ENCODE data around the gene RBMS3. TPM values are rescaled to one million over a fixed set of nuclear protein-coding genes. Genes with fewer than 3 reads are reported as not detected.

The RBMS3 gene
- total RNA-seq, 5 donors from 2014 or later (not counting 1 experiment from before 2014, with no cell fraction given): 0.62 to 2.9 (median 1.4) TPM

DNA sequence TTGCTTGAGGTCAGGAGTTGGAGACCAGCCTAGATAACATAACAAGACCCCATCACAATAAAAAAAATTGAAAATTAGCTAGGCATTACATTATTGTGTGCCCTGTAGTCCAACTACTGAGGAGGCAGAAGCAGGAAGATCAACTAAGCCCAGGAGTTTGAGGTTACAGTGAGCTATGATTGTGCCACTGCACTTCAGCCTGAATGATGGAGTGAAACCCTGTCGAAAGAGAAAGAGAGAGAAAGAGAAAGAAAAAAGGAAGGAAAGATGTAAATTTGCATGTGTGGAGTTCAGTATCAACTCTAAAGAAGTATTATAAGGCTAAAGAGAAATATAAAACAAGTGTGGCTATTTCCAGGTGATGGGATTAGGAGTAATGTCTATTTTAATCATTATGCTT lies 661.4 kb downstream of the RBMS3 start:
- no peak overlapping the region for H3K4me3 ChIP-seq (ENCODE audit: control insufficient read depth in 1 of 2, extremely low read depth in 1 of 2, low read length in 1 of 2)
- Mint-ChIP-seq H3K36me3 (no peaks in the 10 kb centered on the region), H3K4me1 (no peaks in the 10 kb centered on the region), H3K27ac (no peak overlapping the region), H3K9me3 (peaks cover 0 to 4% (median 0%) of the 10 kb centered on the region in 3 donors), H3K4me3 (no peak overlapping the region), H3K27me3 (peaks cover 2 to 17% of the 10 kb centered on the region in 2 donors)
- no CpG with 5 or more reads among the region's 1 CpG for WGBS (ENCODE audit: insufficient coverage)
- ChIA-PET POLR2A (no interaction called here), CTCF (no interaction called here)
- H3K27ac ChIP-seq (ENCODE audit: low read length): no peak overlapping the region
- no peaks in the 10 kb centered on the region for H3K36me3 ChIP-seq (ENCODE audit: control insufficient read depth in 2 of 2, extremely low read depth in 1 of 2, insufficient read depth in 1 of 2, low read length in 1 of 2)
- H3K4me1 ChIP-seq (ENCODE audit: control insufficient read depth in 1 of 2, extremely low read depth in 1 of 2, insufficient read depth in 2 of 2, low read length in 2 of 2): no peaks in the 10 kb centered on the region
- H3K27me3 ChIP-seq (replicated peaks in 1 of 2; ENCODE audit: control insufficient read depth in 2 of 2, extremely low read depth in 1 of 2, insufficient read depth in 2 of 2, low read length in 1 of 2): no peaks in the 10 kb centered on the region
- ATAC-seq (replicated peaks in 1 of 4) (no peak), DNase-seq (no peak)
- no peaks in the 10 kb centered on the region for H3K9me3 ChIP-seq

DNA sequence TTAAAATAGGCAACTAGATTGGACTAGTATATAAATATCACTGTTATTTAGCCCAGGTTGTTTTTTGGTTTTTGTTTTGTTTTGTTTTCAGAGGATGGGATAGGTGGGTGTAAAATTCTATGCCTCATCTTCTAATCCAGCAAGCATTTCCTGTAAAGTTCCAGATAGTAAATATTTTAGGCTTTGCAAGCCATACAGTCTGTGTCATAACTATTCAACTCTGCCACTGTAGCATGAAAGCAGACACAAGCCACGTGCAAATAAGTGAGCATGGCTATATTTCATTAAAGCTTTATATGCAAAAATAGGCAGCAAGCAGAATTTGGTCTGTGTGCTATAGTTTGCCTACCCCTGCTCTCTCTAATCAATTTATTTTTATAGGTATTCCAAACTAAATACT lies 668.3 kb downstream of the RBMS3 start:
- CTCF ChIA-PET: no interaction called here
- H3K27ac Mint-ChIP-seq: no peak overlapping the region

DNA sequence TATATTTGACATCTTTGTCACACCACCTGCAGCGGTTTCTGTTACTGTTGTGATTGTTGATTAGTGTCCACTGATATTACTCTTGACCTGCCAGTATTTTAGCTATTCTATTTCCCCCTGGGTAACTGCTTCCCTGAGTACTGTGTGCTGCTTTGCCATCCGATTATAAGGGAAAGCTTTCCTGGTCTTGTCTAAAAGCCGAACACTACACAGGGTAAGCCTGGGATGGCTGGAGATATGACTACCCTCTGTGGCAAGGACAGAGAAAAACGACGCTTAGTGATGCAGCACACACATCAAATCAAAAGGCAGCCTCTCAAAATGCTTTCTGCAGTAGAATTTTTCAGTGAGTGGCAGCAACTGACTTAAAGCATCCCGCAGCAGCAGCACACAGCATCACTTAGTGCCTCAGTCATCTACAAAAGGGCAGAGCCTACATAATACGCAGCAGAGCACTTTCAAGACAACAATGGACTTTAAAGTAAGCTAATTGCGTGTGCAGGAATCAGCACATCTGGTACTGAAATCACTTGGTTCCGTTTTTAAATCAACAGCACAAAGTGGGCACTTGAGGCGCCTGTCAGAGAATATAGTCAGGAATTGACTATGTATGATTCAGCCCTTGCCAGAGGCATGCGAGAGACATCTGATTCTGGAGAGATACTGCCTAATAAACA lies 669.2 kb downstream of the RBMS3 start:
- Mint-ChIP-seq H3K4me3 (no peak overlapping the region), H3K4me1 (no peaks in the 10 kb centered on the region), H3K27ac (no peak overlapping the region), H3K36me3 (no peaks in the 10 kb centered on the region), H3K9me3 (no peaks in the 10 kb centered on the region), H3K27me3 (no peaks in the 10 kb centered on the region)
- ATAC-seq (replicated peaks in 1 of 4) (no peak), DNase-seq (no peak)
- H3K27me3 ChIP-seq (replicated peaks in 1 of 2; ENCODE audit: control insufficient read depth in 2 of 2, extremely low read depth in 1 of 2, insufficient read depth in 2 of 2, low read length in 1 of 2): no peaks in the 10 kb centered on the region
- no peak overlapping the region for H3K27ac ChIP-seq (ENCODE audit: low read length)
- H3K4me3 ChIP-seq (ENCODE audit: control insufficient read depth in 1 of 2, extremely low read depth in 1 of 2, low read length in 1 of 2): no peak overlapping the region
- no peaks in the 10 kb centered on the region for H3K9me3 ChIP-seq
- H3K4me1 ChIP-seq (ENCODE audit: control insufficient read depth in 1 of 2, extremely low read depth in 1 of 2, insufficient read depth in 2 of 2, low read length in 2 of 2): no peaks in the 10 kb centered on the region
- 84% methylated on average over 7 of the region's 11 CpGs for WGBS (ENCODE audit: insufficient coverage)
- CTCF ChIA-PET: no interaction called here
- POLR2A ChIA-PET: no interaction called here
- no peaks in the 10 kb centered on the region for H3K36me3 ChIP-seq (ENCODE audit: control insufficient read depth in 2 of 2, extremely low read depth in 1 of 2, insufficient read depth in 1 of 2, low read length in 1 of 2)

More for the DNA sequence above, 668.3 kb downstream of the RBMS3 start:
- Mint-ChIP-seq H3K27me3 (peaks cover 0 to under 1% of the 10 kb centered on the region in 2 donors), H3K4me1 (no peaks in the 10 kb centered on the region), H3K4me3 (no peak overlapping the region), H3K9me3 (no peaks in the 10 kb centered on the region), H3K36me3 (no peaks in the 10 kb centered on the region)
- no peak overlapping the region for H3K4me3 ChIP-seq (ENCODE audit: control insufficient read depth in 1 of 2, extremely low read depth in 1 of 2, low read length in 1 of 2)
- POLR2A ChIA-PET: no interaction called here
- H3K27ac ChIP-seq (ENCODE audit: low read length): no peak overlapping the region
- no peaks in the 10 kb centered on the region for H3K4me1 ChIP-seq (ENCODE audit: control insufficient read depth in 1 of 2, extremely low read depth in 1 of 2, insufficient read depth in 2 of 2, low read length in 2 of 2)
- ATAC-seq (replicated peaks in 1 of 4): no peak
- no CpG with 5 or more reads among the region's 1 CpG for WGBS (ENCODE audit: insufficient coverage)
- no peaks in the 10 kb centered on the region for H3K36me3 ChIP-seq (ENCODE audit: control insufficient read depth in 2 of 2, extremely low read depth in 1 of 2, insufficient read depth in 1 of 2, low read length in 1 of 2)
- no peaks in the 10 kb centered on the region for H3K9me3 ChIP-seq
- no peak for DNase-seq
- no peaks in the 10 kb centered on the region for H3K27me3 ChIP-seq (replicated peaks in 1 of 2; ENCODE audit: control insufficient read depth in 2 of 2, extremely low read depth in 1 of 2, insufficient read depth in 2 of 2, low read length in 1 of 2)

DNA sequence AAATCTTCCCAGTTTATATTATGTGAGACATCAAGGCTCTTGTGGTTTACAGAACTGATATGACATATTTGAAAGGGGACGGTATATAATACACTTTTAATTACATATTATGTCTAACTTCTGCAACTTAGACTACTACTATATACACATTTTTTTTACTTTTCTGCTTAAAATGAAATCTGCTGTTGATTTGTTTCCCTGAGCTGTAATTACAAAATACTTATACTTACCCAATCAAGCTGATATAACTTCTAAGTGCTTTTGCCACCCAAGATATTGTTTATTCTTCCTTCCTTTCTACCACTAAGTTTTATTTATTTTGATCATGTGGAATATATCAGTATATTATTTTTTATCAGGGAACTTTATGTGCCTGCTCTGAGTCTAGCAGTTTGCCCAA lies 671.6 kb downstream of the RBMS3 start:
- WGBS (ENCODE audit: insufficient coverage): no CpG with 5 or more reads among the region's 1 CpG
- CTCF ChIA-PET: no interaction called here
- Mint-ChIP-seq H3K9me3 (no peaks in the 10 kb centered on the region), H3K4me1 (no peaks in the 10 kb centered on the region), H3K27ac (no peak overlapping the region), H3K36me3 (no peaks in the 10 kb centered on the region), H3K4me3 (no peak overlapping the region), H3K27me3 (peaks cover 0 to 8% of the 10 kb centered on the region in 2 donors)
- DNase-seq (no peak), ATAC-seq (replicated peaks in 1 of 4) (no peak)
- Histone ChIP-seq H3K27me3 (replicated peaks in 1 of 2; ENCODE audit: control insufficient read depth in 2 of 2, extremely low read depth in 1 of 2, insufficient read depth in 2 of 2, low read length in 1 of 2) (no peaks in the 10 kb centered on the region), H3K9me3 (no peaks in the 10 kb centered on the region), H3K4me1 (ENCODE audit: control insufficient read depth in 1 of 2, extremely low read depth in 1 of 2, insufficient read depth in 2 of 2, low read length in 2 of 2) (no peaks in the 10 kb centered on the region), H3K27ac (ENCODE audit: low read length) (no peak overlapping the region), H3K36me3 (ENCODE audit: control insufficient read depth in 2 of 2, extremely low read depth in 1 of 2, insufficient read depth in 1 of 2, low read length in 1 of 2) (no peaks in the 10 kb centered on the region), H3K4me3 (ENCODE audit: control insufficient read depth in 1 of 2, extremely low read depth in 1 of 2, low read length in 1 of 2) (no peak overlapping the region)
- POLR2A ChIA-PET: no interaction called here

DNA sequence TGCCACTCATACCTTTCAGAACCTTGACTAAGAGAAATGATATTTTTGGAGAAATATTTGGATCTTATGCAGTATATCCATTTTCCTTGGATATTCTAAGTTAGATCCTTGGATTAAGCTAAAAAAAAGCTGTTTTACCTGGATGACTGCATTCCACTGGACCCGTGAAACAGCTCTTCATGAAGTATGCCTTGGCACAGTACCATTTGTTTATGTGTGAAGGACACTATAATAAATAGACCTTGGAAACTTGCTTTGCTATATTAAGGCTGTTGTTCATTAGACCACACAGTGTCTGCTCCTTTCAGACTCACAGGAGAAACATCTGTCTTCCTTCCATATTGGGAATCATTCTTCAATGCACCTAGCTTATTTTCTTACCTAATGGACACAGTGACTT lies 674.5 kb downstream of the RBMS3 start:
- DNase-seq (no peak), ATAC-seq (replicated peaks in 1 of 4) (no peak)
- no peak overlapping the region for H3K27ac Mint-ChIP-seq
- H3K9me3 Mint-ChIP-seq: no peaks in the 10 kb centered on the region
- peaks cover 2 to 19% of the 10 kb centered on the region in 2 donors for H3K27me3 Mint-ChIP-seq
- H3K27me3 ChIP-seq (replicated peaks in 1 of 2; ENCODE audit: control insufficient read depth in 2 of 2, extremely low read depth in 1 of 2, insufficient read depth in 2 of 2, low read length in 1 of 2): no peaks in the 10 kb centered on the region
- POLR2A ChIA-PET: no interaction called here
- H3K4me3 ChIP-seq (ENCODE audit: control insufficient read depth in 1 of 2, extremely low read depth in 1 of 2, low read length in 1 of 2): no peak overlapping the region
- no peaks in the 10 kb centered on the region for H3K36me3 Mint-ChIP-seq
- WGBS (ENCODE audit: insufficient coverage): no CpG with 5 or more reads among the region's 1 CpG
- no peaks in the 10 kb centered on the region for H3K4me1 Mint-ChIP-seq
- no peaks in the 10 kb centered on the region for H3K36me3 ChIP-seq (ENCODE audit: control insufficient read depth in 2 of 2, extremely low read depth in 1 of 2, insufficient read depth in 1 of 2, low read length in 1 of 2)
- no peak overlapping the region for H3K27ac ChIP-seq (ENCODE audit: low read length)
- no peaks in the 10 kb centered on the region for H3K9me3 ChIP-seq
- CTCF ChIA-PET: no interaction called here
- no peaks in the 10 kb centered on the region for H3K4me1 ChIP-seq (ENCODE audit: control insufficient read depth in 1 of 2, extremely low read depth in 1 of 2, insufficient read depth in 2 of 2, low read length in 2 of 2)
- H3K4me3 Mint-ChIP-seq: no peak overlapping the region

DNA sequence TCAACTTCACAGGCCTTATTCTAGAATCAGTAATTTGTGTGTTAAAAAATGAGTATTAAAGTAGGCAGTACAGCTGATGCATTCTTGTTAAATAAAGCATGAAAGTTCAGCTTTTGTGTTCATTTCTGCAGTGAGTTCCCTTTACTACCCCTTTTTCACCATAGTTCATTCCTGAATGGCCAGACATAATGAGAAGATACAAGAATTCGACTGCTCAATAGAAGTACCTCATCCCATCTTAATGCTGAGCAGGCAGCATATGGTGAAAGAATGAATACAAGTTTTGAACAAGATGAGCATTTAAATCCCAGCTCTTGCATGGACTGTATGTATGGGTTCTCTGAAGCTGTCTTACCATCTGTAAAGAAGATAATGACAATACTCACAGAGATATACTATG lies 677.9 kb downstream of the RBMS3 start:
- Mint-ChIP-seq H3K27ac (no peak overlapping the region), H3K27me3 (peaks cover 2 to 24% of the 10 kb centered on the region in 2 donors), H3K36me3 (no peaks in the 10 kb centered on the region), H3K4me1 (no peaks in the 10 kb centered on the region), H3K9me3 (no peaks in the 10 kb centered on the region), H3K4me3 (no peak overlapping the region)
- Histone ChIP-seq H3K27me3 (replicated peaks in 1 of 2; ENCODE audit: control insufficient read depth in 2 of 2, extremely low read depth in 1 of 2, insufficient read depth in 2 of 2, low read length in 1 of 2) (no peaks in the 10 kb centered on the region), H3K4me1 (ENCODE audit: control insufficient read depth in 1 of 2, extremely low read depth in 1 of 2, insufficient read depth in 2 of 2, low read length in 2 of 2) (no peaks in the 10 kb centered on the region), H3K36me3 (ENCODE audit: control insufficient read depth in 2 of 2, extremely low read depth in 1 of 2, insufficient read depth in 1 of 2, low read length in 1 of 2) (no peaks in the 10 kb centered on the region), H3K27ac (ENCODE audit: low read length) (no peak overlapping the region), H3K4me3 (ENCODE audit: control insufficient read depth in 1 of 2, extremely low read depth in 1 of 2, low read length in 1 of 2) (no peak overlapping the region), H3K9me3 (no peaks in the 10 kb centered on the region)
- POLR2A ChIA-PET: no interaction called here
- whole genome bisulfite sequencing (ENCODE audit: insufficient coverage): no CpG with 5 or more reads among the region's 1 CpG
- CTCF ChIA-PET: no interaction called here
- ATAC-seq (replicated peaks in 1 of 4) (no peak), DNase-seq (no peak)

DNA sequence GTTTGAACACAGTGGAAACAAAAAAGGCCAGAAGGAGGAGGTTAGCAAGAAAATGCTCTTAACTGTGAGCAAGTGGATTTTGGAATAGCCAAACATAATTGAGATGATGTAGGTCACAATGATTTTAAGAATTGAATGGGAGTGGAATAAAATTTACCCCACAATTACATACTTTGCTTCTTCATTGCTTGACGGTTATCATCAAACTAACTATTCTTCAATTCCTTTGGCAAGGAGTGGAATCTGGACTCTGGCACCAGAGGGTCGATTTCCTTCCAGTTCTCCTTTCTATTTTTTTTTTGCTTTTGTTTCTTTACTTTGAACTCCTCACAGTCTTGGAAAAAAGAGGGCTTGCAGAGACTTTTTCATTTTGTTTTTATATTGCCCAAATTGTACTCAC lies 691.0 kb downstream of the RBMS3 start:
- Mint-ChIP-seq H3K4me1 (no peaks in the 10 kb centered on the region), H3K27ac (no peak overlapping the region), H3K9me3 (peaks cover 0 to 2% (median 2%) of the 10 kb centered on the region in 3 donors), H3K27me3 (peaks cover 22 to 30% of the 10 kb centered on the region in 2 donors), H3K4me3 (no peak overlapping the region), H3K36me3 (no peaks in the 10 kb centered on the region)
- DNase-seq: no peak
- Histone ChIP-seq H3K4me1 (ENCODE audit: control insufficient read depth in 1 of 2, extremely low read depth in 1 of 2, insufficient read depth in 2 of 2, low read length in 2 of 2) (no peaks in the 10 kb centered on the region), H3K36me3 (ENCODE audit: control insufficient read depth in 2 of 2, extremely low read depth in 1 of 2, insufficient read depth in 1 of 2, low read length in 1 of 2) (no peaks in the 10 kb centered on the region), H3K27ac (ENCODE audit: low read length) (no peak overlapping the region), H3K27me3 (replicated peaks in 1 of 2; ENCODE audit: control insufficient read depth in 2 of 2, extremely low read depth in 1 of 2, insufficient read depth in 2 of 2, low read length in 1 of 2) (no peaks in the 10 kb centered on the region), H3K9me3 (no peaks in the 10 kb centered on the region), H3K4me3 (ENCODE audit: control insufficient read depth in 1 of 2, extremely low read depth in 1 of 2, low read length in 1 of 2) (no peak overlapping the region)
- ChIA-PET POLR2A (no interaction called here), CTCF (interaction anchor here in 1 of 2 donors (0.7 kb wide), 1 partner anchor 1805 kb away, joined by 3 read pairs; no protein-coding TSS in a partner anchor)
- ATAC-seq (replicated peaks in 1 of 4): no peak
- WGBS (ENCODE audit: insufficient coverage): no CpG with 5 or more reads among the region's 2 CpGs

Data from T-cell (primary cell).